PFSK-1 (cell line): ENCODE data around the gene RBCK1.

Experiments
- FOXP2 ChIP-seq: optimal IDR thresholded peaks from 2 replicates; pipeline ENCODE3; 2011; ENCODE audit warnings: borderline replicate concordance, control low read depth, inconsistent platforms; ENCODE audit not compliant: insufficient read depth; ENCODE audit errors: extremely low read length, extremely low read depth
- POLR2AphosphoS5 ChIP-seq: IDR thresholded peaks from 2 replicates; pipeline ENCODE4 v1.6.1; 2012; ENCODE audit warnings: low read depth, mild to moderate bottlenecking, control low read depth, low read length, moderate library complexity
- REST ChIP-seq, 2 experiments: IDR thresholded peaks; 2 replicates each; pipeline versions ENCODE4 v1.6.1 to v1.8.0; 2011 to 2012; ENCODE audit warnings: low read depth in 2 of 2, low read length in 2 of 2, control low read depth in 1 of 2, inconsistent platforms in 1 of 2, mild to moderate bottlenecking in 1 of 2, moderate library complexity in 1 of 2; ENCODE audit not compliant: insufficient read depth in 1 of 2
- SIN3A ChIP-seq: IDR thresholded peaks from 2 replicates; pipeline ENCODE4 v1.6.1; 2012; ENCODE audit warnings: mild to moderate bottlenecking, low read length, moderate library complexity, borderline replicate concordance; ENCODE audit not compliant: insufficient read depth
- TAF1 ChIP-seq: IDR thresholded peaks from 2 replicates; pipeline ENCODE4 v1.6.1; 2012; ENCODE audit warnings: low read length, control low read depth, borderline replicate concordance; ENCODE audit not compliant: insufficient read depth

Gene RBCK1

GRCh38 chr20:399182-399707, 8.9 kb upstream of the RBCK1 start:
- TF ChIP-seq SIN3A = no peak
- no peak for TF ChIP-seq TAF1

GRCh38 chr20:400128-400453, 8.0 kb upstream of the RBCK1 start:
- no peak; the same call in 1 of the 2 replicates for TF ChIP-seq POLR2AphosphoS5
- no peak for TF ChIP-seq SIN3A
- TF ChIP-seq TAF1 = no peak
- no peak for TF ChIP-seq FOXP2
- no peak for TF ChIP-seq REST (IDR thresholded peaks at IDR 0.05; ENCODE audit: insufficient read depth in 1 of 2, low read depth in 2 of 2, low read length in 2 of 2)

- no peak for TF ChIP-seq REST (IDR thresholded peaks at IDR 0.05; ENCODE audit: insufficient read depth in 1 of 2, low read depth in 2 of 2, low read length in 2 of 2)
- no peak for TF ChIP-seq SIN3A
- no peak for TF ChIP-seq POLR2AphosphoS5
- no peak for TF ChIP-seq TAF1
- TF ChIP-seq FOXP2 = no peak
Measured at GRCh38 chr20:400454-401275, 7.4 kb upstream of the RBCK1 start.

- TF ChIP-seq REST (IDR thresholded peaks at IDR 0.05; ENCODE audit: insufficient read depth in 1 of 2, low read depth in 2 of 2, low read length in 2 of 2) = no peak
- no peak for TF ChIP-seq FOXP2
- no peak for TF ChIP-seq SIN3A
- no peak for TF ChIP-seq TAF1
- no peak for TF ChIP-seq POLR2AphosphoS5
Measured at GRCh38 chr20:401682-402495, 6.2 kb upstream of the RBCK1 start.

- TF ChIP-seq SIN3A (no peak), POLR2AphosphoS5 (no peak), REST (IDR thresholded peaks at IDR 0.05; ENCODE audit: insufficient read depth in 1 of 2, low read depth in 2 of 2, low read length in 2 of 2) (no peak), TAF1 (no peak), FOXP2 (no peak)
Measured at GRCh38 chr20:402496-402885, 5.6 kb upstream of the RBCK1 start.
